Non-pigmented ciliary epithelial cell (primary cell): ENCODE measurements around the gene ADGRG7.

Experiments used
- DNase-seq: peaks from one replicate; pipeline ENCODE4 v3.0.0-alpha.2; 2010; ENCODE audit warnings: low read depth

Gene ADGRG7

DNA sequence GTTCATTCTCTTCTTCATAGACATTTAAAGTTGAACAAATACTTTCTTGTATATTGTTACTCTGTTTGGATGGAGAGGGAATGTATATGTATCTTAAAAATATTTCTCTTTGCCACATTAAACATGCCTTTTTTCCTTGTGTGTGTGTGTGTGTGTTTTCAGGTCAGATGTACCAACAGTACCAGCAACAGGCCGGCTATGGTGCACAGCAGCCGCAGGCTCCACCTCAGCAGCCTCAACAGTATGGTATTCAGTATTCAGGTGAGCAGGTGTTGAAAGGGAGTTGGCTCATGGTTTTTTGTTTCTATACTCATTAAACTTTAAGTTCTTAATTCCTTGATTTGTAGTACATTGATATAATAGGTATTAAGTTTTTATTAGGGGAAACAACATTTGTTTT, 135.3 kb downstream of the ADGRG7 start:
- DNase-seq = no peak
